PFSK-1 (cell line): ENCODE results near the gene PRX.

Source experiments
- POLR2AphosphoS5 ChIP-seq: IDR thresholded peaks from 2 replicates; pipeline ENCODE4 v1.6.1; 2012; ENCODE audit warnings: low read depth, mild to moderate bottlenecking, control low read depth, low read length, moderate library complexity
- TAF1 ChIP-seq: IDR thresholded peaks from 2 replicates; pipeline ENCODE4 v1.6.1; 2012; ENCODE audit warnings: low read length, control low read depth, borderline replicate concordance; ENCODE audit not compliant: insufficient read depth
- TF ChIP-seq, protein P1 (sequence below), 2 experiments: IDR thresholded peaks; 2 replicates each; pipeline versions ENCODE4 v1.6.1 to v1.8.0; 2011 to 2012; ENCODE audit warnings: low read depth in 2 of 2, low read length in 2 of 2, control low read depth in 1 of 2, inconsistent platforms in 1 of 2, mild to moderate bottlenecking in 1 of 2, moderate library complexity in 1 of 2; ENCODE audit not compliant: insufficient read depth in 1 of 2

DNA sequence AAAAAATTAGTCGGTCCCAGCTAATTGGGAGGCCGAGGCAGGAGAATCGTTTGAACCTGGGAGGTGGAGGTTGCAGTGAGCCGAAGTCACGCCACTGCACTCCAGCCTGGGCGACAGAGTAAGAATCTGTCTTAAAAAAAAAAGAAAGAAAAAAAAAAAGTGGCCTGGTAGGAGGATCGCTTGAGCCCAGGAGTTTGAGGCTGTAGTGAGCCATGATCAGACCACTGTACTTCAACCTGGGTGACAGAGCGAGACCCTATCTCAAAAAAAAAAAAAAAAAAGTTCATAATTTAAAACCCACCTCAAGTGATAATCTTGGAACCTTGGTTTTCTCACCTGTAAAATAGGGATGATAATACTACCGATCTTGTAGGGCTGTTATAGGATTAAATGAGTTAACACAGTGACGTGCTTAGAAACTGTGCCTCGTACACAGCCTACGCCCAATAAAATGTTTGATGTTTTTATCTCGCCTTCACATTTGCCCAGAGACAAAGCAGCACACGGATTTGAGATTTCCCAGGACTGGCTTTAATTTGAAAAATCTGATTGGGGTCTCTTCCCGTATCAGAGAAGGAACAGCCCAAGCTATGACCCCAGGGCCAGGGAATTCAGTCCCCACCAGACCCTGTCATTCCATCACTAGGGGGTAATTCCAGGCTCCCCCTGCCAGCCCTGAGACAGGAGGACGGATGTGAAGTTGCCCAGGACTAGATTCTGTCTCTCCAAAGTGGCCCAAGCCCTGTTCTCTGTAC lies 9.0 kb upstream of the PRX start:
- TF ChIP-seq POLR2AphosphoS5: no peak
- TF ChIP-seq, protein P1, sequence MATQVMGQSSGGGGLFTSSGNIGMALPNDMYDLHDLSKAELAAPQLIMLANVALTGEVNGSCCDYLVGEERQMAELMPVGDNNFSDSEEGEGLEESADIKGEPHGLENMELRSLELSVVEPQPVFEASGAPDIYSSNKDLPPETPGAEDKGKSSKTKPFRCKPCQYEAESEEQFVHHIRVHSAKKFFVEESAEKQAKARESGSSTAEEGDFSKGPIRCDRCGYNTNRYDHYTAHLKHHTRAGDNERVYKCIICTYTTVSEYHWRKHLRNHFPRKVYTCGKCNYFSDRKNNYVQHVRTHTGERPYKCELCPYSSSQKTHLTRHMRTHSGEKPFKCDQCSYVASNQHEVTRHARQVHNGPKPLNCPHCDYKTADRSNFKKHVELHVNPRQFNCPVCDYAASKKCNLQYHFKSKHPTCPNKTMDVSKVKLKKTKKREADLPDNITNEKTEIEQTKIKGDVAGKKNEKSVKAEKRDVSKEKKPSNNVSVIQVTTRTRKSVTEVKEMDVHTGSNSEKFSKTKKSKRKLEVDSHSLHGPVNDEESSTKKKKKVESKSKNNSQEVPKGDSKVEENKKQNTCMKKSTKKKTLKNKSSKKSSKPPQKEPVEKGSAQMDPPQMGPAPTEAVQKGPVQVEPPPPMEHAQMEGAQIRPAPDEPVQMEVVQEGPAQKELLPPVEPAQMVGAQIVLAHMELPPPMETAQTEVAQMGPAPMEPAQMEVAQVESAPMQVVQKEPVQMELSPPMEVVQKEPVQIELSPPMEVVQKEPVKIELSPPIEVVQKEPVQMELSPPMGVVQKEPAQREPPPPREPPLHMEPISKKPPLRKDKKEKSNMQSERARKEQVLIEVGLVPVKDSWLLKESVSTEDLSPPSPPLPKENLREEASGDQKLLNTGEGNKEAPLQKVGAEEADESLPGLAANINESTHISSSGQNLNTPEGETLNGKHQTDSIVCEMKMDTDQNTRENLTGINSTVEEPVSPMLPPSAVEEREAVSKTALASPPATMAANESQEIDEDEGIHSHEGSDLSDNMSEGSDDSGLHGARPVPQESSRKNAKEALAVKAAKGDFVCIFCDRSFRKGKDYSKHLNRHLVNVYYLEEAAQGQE (IDR thresholded peaks at IDR 0.05; ENCODE audit: insufficient read depth in 1 of 2, low read depth in 2 of 2, low read length in 2 of 2): no peak
- TF ChIP-seq TAF1: 0 out of 2 replicates have a peak, but pooled peaks have one; percentile 29
